ENCODE results near the gene THUMPD2. TPM values are rescaled to one million over a fixed set of nuclear protein-coding genes. Genes with fewer than 3 reads are reported as not detected.

Gene THUMPD2
- total RNA-seq, 1 donor from 2014 or later, result 10.3 TPM

Other genes starting within 250 kb of the THUMPD2 start
- 2.0 TPM for gene TMEM178A, start 113.3 kb downstream of the THUMPD2 start, total RNA-seq